HL-60 (cell line): ENCODE measurements around the gene EZH1.
A peak's percentile ranks its signal among the peaks of the same experiment; 100 is the strongest.
"Not testable (repeated sequence)": the region's sequence is repeated elsewhere in the genome, so short reads cannot be mapped to it uniquely, and the experiment has no call there.

Experiments
- CTCF ChIP-seq: IDR thresholded peaks from one replicate; pipeline ENCODE4 v1.5.1; 2011; ENCODE audit warnings: low read length, control low read depth, inconsistent platforms; ENCODE audit not compliant: insufficient read depth
- GABPA ChIP-seq: IDR thresholded peaks from 2 replicates; pipeline ENCODE4 v1.6.1; 2012; ENCODE audit warnings: low read depth
- POLR2AphosphoS5 ChIP-seq: IDR thresholded peaks from 2 replicates; pipeline ENCODE4 v1.6.1; 2012; ENCODE audit warnings: low read depth
- SPI1 ChIP-seq: IDR thresholded peaks from 2 replicates; pipeline ENCODE4 v1.6.1; 2012; ENCODE audit warnings: low read depth, mild to moderate bottlenecking, borderline replicate concordance
- TF ChIP-seq, protein P1 (sequence below): IDR thresholded peaks from 2 replicates; pipeline ENCODE4 v1.6.1; 2012; ENCODE audit warnings: low read depth; ENCODE audit not compliant: insufficient replicate concordance

- TF ChIP-seq, protein P1, sequence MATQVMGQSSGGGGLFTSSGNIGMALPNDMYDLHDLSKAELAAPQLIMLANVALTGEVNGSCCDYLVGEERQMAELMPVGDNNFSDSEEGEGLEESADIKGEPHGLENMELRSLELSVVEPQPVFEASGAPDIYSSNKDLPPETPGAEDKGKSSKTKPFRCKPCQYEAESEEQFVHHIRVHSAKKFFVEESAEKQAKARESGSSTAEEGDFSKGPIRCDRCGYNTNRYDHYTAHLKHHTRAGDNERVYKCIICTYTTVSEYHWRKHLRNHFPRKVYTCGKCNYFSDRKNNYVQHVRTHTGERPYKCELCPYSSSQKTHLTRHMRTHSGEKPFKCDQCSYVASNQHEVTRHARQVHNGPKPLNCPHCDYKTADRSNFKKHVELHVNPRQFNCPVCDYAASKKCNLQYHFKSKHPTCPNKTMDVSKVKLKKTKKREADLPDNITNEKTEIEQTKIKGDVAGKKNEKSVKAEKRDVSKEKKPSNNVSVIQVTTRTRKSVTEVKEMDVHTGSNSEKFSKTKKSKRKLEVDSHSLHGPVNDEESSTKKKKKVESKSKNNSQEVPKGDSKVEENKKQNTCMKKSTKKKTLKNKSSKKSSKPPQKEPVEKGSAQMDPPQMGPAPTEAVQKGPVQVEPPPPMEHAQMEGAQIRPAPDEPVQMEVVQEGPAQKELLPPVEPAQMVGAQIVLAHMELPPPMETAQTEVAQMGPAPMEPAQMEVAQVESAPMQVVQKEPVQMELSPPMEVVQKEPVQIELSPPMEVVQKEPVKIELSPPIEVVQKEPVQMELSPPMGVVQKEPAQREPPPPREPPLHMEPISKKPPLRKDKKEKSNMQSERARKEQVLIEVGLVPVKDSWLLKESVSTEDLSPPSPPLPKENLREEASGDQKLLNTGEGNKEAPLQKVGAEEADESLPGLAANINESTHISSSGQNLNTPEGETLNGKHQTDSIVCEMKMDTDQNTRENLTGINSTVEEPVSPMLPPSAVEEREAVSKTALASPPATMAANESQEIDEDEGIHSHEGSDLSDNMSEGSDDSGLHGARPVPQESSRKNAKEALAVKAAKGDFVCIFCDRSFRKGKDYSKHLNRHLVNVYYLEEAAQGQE = not testable (repeated sequence)
- TF ChIP-seq CTCF, GABPA, POLR2AphosphoS5: not testable (repeated sequence)
- peak; percentile 59; the same call in 1 of the 2 replicates for TF ChIP-seq SPI1
Measured at GRCh38 chr17:42768006-42768405, 23.2 kb upstream of the EZH1 start.
